Activated T-cell treated with anti-CD3 and anti-CD28 coated beads, Interleukin-2, amount 50 U/mL, for 4 hours (primary cell): ENCODE measurements around the gene HDAC4. TPM values are rescaled to one million over a fixed set of nuclear protein-coding genes. Genes with fewer than 3 reads are reported as not detected.

Experiments
- ATAC-seq, 2 donors: fragments of 200-7000 bp; cut with Tn5 transposase; one replicate each; pipeline ENCODE4 v1.10.0; 2021
- DNase-seq: peaks from one replicate; pipeline ENCODE4 v3.0.0-alpha.2; 2020
- H3K27me3 Mint-ChIP-seq: one replicate; pipeline ENCODE4 v1.8.0; 2021; ENCODE audit warnings: low read depth, mixed read lengths
- H3K36me3 Mint-ChIP-seq: one replicate; pipeline ENCODE4 v1.8.0; 2022; ENCODE audit warnings: mixed read lengths; ENCODE audit not compliant: insufficient read depth
- H3K4me1 Mint-ChIP-seq: one replicate; pipeline ENCODE4 v1.8.0; 2021; ENCODE audit warnings: low read depth, mixed read lengths
- H3K4me3 Mint-ChIP-seq: one replicate; pipeline ENCODE4 v1.8.0; 2021; ENCODE audit warnings: mild to moderate bottlenecking, moderate library complexity, mixed read lengths
- H3K9me3 Mint-ChIP-seq: one replicate; pipeline ENCODE4 v1.8.0; 2021; ENCODE audit warnings: mixed read lengths
- total RNA-seq, 3 donors: library from RNA; stranded (reverse); gene quantifications; one replicate each; pipeline ENCODE4 v1.2.1, GENCODE V29; 2021

The HDAC4 gene
- total RNA-seq, 3 donors from 2014 or later = 30.4 to 34.1 (median 31.9) TPM

- Mint-ChIP-seq H3K27me3 (no peaks in the 10 kb centered on the region), H3K4me1 (peaks cover 91% of the 10 kb centered on the region), H3K4me3 (no peak overlapping the region), H3K9me3 (peaks cover 10% of the 10 kb centered on the region), H3K36me3 (peaks cover 7% of the 10 kb centered on the region)
- ATAC-seq (no peak), DNase-seq (no peak)
Measured at GRCh38 chr2:239260546-239261327, 140.1 kb downstream of the HDAC4 start.

DNA sequence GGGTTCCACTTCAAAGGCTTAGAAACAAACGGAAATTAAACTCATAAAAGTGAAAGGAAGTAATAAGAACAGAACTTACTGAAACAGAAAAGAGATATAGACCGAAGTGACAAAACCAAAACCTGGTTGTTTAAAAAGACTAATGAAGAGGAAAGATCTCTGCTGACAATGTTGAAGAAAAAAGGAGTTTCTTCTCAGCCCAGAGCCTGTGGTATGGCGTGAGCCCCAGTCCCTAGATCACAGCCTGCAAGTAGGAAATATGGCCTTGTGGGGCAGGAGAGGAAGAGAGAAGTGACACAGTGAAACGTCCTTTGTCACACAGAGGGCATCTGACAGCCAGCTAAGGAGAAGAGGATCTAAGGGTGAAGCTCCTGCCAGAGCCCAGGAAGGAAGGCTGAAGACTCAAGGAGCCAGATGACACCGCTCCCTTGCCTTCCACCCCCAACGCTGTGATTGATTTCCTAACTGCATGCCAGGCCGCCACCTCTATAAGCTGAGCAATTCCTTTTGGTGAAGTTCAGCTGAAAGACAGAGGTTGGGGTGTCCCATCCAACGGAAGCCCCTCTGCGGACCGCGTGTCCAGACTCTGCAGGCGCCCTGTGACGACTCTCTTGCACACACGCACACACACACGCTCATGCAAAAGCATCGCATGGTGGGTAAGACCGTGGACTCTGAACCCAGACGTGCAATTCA, 141.1 kb downstream of the HDAC4 start:
- DNase-seq (no peak), ATAC-seq (peak; percentile 54 to 67)
- Mint-ChIP-seq H3K36me3 (peaks cover 7% of the 10 kb centered on the region), H3K4me1 (peaks cover 91% of the 10 kb centered on the region), H3K9me3 (peaks cover 10% of the 10 kb centered on the region), H3K4me3 (peak overlapping the region; percentile 62), H3K27me3 (no peaks in the 10 kb centered on the region)

GRCh38 chr2:239259173-239259572, 141.6 kb downstream of the HDAC4 start:
- DNase-seq = no peak
- peak overlapping the region; percentile 62 for H3K4me3 Mint-ChIP-seq
- H3K4me1 Mint-ChIP-seq = peaks cover 91% of the 10 kb centered on the region
- H3K27me3 Mint-ChIP-seq = no peaks in the 10 kb centered on the region
- peaks cover 10% of the 10 kb centered on the region for H3K9me3 Mint-ChIP-seq
- no peak for ATAC-seq
- peaks cover 7% of the 10 kb centered on the region for H3K36me3 Mint-ChIP-seq

GRCh38 chr2:239258248-239258647, 142.6 kb downstream of the HDAC4 start:
- Mint-ChIP-seq H3K4me3 (peak overlapping the region; percentile 6), H3K9me3 (peaks cover 10% of the 10 kb centered on the region), H3K4me1 (peaks cover 91% of the 10 kb centered on the region), H3K27me3 (no peaks in the 10 kb centered on the region), H3K36me3 (peaks cover 10% of the 10 kb centered on the region)
- ATAC-seq = peak; percentile 42 to 68
- DNase-seq = no peak

DNA sequence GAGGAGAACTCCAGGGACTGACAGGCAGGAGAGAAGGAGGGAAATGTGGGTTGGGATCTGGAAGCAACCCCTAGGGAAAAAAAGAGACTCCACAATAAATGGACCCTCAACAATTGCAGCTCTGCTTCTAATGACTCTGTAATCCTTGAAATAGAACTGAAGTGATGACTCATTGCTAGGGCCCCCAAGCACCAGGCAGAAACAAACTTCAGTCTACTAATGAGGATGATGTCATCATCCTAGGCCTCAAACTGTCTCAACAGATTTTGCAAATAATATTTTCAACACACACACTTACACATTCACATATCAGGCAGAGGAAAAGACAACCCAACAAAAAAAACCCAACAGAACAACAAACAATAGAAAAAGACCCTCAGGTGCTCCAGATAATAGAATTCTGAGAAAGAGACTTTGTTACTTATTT, 143.3 kb downstream of the HDAC4 start:
- no peaks in the 10 kb centered on the region for H3K27me3 Mint-ChIP-seq
- DNase-seq = no peak
- H3K4me3 Mint-ChIP-seq = peak overlapping the region; percentile 1
- peaks cover 10% of the 10 kb centered on the region for H3K9me3 Mint-ChIP-seq
- peak; percentile 63 to 74 for ATAC-seq
- peaks cover 93% of the 10 kb centered on the region for H3K4me1 Mint-ChIP-seq
- H3K36me3 Mint-ChIP-seq = peaks cover 10% of the 10 kb centered on the region

DNA sequence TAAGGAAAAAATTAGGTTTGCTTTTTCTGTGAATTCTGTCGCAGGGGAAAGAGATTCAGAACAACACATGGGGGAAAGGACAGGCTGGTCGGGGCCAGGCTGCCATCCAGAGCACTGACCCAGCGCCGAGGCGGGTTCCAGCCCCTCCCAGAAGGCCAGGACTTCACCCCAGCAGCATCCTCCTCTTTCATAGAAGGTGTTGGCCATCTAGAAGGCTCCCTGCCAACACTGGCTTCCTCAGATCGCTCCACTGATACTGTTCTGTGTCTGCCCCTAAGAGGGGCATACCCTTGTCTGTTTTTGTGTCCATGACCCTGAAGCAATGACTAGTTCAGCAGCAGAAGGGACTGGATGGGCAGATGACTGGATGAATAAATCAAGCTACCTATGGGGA, 144.5 kb downstream of the HDAC4 start:
- ATAC-seq (no peak), DNase-seq (no peak)
- Mint-ChIP-seq H3K4me1 (peaks cover 95% of the 10 kb centered on the region), H3K27me3 (no peaks in the 10 kb centered on the region), H3K4me3 (no peak overlapping the region), H3K36me3 (peaks cover 10% of the 10 kb centered on the region), H3K9me3 (peaks cover 10% of the 10 kb centered on the region)

- no peaks in the 10 kb centered on the region for H3K27me3 Mint-ChIP-seq
- peaks cover 10% of the 10 kb centered on the region for H3K9me3 Mint-ChIP-seq
- H3K4me1 Mint-ChIP-seq = peaks cover 89% of the 10 kb centered on the region
- no peak overlapping the region for H3K4me3 Mint-ChIP-seq
- H3K36me3 Mint-ChIP-seq = peaks cover 10% of the 10 kb centered on the region
- ATAC-seq (no peak), DNase-seq (no peak)
Measured at GRCh38 chr2:239255628-239256349, 145.0 kb downstream of the HDAC4 start.

GRCh38 chr2:239255218-239255617, 145.6 kb downstream of the HDAC4 start:
- DNase-seq (no peak), ATAC-seq (no peak)
- H3K36me3 Mint-ChIP-seq = peaks cover 10% of the 10 kb centered on the region
- H3K4me3 Mint-ChIP-seq = no peak overlapping the region
- H3K4me1 Mint-ChIP-seq = peaks cover 83% of the 10 kb centered on the region
- no peaks in the 10 kb centered on the region for H3K27me3 Mint-ChIP-seq
- peaks cover 10% of the 10 kb centered on the region for H3K9me3 Mint-ChIP-seq

DNA sequence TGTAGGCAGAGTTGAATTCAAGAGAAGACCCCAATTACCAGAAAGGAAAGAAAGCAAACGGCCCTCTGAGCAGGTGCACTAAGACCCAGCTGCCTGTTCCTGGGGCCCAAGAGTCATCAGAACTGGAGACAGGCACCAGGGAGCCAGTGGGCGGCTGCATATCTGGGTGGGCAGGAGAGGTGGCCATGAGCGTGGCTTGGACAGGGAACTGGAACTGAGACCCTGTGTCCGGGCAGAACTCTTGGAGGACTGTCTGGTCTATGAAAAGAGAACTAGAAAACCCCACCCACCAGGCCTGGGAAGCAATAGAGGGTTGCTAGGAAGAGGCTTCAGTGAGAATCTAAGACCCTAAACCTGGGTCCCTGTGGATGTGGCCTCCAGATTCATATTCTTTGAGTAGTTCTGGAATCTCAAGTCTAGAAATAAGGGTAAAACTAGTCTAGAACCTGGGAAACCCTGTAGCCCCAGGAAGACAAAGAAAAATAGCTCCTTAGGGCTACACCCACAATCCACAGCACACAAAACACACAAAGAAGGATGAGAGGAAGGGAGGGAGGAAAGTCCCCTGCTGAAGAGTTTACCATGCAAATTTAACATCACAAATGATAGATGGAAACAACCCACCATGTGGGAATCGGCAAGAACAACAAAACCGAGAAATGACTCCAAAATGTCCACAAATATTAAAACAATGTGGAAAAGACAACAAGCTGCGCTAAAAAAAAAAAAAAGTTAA, 147.0 kb downstream of the HDAC4 start:
- Mint-ChIP-seq H3K4me1 (peaks cover 74% of the 10 kb centered on the region), H3K9me3 (peaks cover 10% of the 10 kb centered on the region), H3K4me3 (peak overlapping the region; percentile 78), H3K36me3 (peaks cover 17% of the 10 kb centered on the region), H3K27me3 (no peaks in the 10 kb centered on the region)
- DNase-seq (no peak), ATAC-seq (no peak)

DNA sequence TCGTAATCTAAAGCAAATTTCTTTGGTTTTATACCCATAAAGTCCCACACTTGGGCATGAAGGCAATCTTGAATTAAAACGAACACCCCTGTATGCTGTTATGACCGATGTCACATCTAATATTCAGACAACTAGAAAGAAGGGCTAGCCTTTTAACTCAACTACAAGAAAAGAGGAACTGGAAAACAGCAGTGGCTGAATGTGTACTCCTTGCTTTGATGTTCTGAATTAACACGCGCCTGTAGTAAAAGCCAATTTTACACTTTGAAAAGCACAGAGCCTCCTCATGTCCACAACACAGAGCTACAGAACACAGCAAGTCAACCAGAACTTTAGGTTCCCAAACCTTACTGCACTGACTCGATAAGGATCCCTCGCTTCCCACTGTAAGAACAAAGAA, 147.6 kb downstream of the HDAC4 start:
- H3K4me3 Mint-ChIP-seq = peak overlapping the region; percentile 78
- ATAC-seq = no peak
- H3K27me3 Mint-ChIP-seq = no peaks in the 10 kb centered on the region
- H3K4me1 Mint-ChIP-seq = peaks cover 72% of the 10 kb centered on the region
- H3K9me3 Mint-ChIP-seq = peaks cover 10% of the 10 kb centered on the region
- DNase-seq = no peak
- peaks cover 17% of the 10 kb centered on the region for H3K36me3 Mint-ChIP-seq

- no peak for DNase-seq
- Mint-ChIP-seq H3K4me3 (peak overlapping the region; percentile 78), H3K4me1 (peaks cover 68% of the 10 kb centered on the region), H3K27me3 (no peaks in the 10 kb centered on the region), H3K9me3 (peaks cover 7% of the 10 kb centered on the region), H3K36me3 (peaks cover 15% of the 10 kb centered on the region)
- ATAC-seq = peak in 1 of 2 donors; percentile 35
Measured at GRCh38 chr2:239252801-239253200, 148.0 kb downstream of the HDAC4 start.

DNA sequence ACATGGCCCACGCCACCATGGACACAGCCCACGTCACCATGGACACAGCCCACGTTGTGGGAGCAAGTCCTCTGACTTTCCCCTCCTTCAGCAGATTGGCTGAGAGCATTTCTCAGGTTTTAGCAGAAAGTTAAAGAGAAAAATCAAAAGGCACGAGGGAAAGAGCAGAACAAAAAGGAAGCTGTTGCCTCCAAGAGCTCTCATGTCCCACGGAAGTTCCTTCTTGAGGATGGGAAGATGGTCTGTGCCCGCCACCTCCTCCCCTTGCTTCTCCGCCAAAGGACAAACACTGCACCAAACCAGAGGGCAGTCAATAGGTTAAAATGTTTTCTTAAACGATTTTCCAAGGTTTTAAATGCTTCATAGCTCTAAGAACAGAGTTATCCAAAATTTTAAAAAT, 148.4 kb downstream of the HDAC4 start:
- no peaks in the 10 kb centered on the region for H3K27me3 Mint-ChIP-seq
- no peak for DNase-seq
- no peak for ATAC-seq
- H3K4me3 Mint-ChIP-seq = peak overlapping the region; percentile 78
- H3K9me3 Mint-ChIP-seq = peaks cover 3% of the 10 kb centered on the region
- peaks cover 12% of the 10 kb centered on the region for H3K36me3 Mint-ChIP-seq
- H3K4me1 Mint-ChIP-seq = peaks cover 68% of the 10 kb centered on the region

DNA sequence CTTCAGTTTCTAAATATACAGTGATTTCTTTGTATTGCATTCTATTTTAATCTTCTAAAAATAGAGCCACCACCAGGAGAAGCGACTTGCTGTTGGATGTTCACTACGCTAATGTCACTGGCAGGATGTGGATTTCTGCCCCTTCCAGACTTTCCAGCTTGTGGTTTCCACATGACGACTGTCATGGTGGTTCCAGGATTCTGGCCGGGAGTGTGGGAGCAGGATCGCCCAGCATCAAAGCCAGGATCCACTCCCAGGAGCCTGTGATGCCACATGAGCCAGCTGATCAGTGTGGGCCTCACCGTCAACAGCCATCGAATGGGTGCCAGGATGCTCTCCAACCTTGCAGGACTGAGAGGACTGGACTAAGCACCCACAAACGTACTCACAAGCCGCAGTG, 148.8 kb downstream of the HDAC4 start:
- no peak for DNase-seq
- H3K9me3 Mint-ChIP-seq = no peaks in the 10 kb centered on the region
- no peaks in the 10 kb centered on the region for H3K27me3 Mint-ChIP-seq
- no peak for ATAC-seq
- peaks cover 68% of the 10 kb centered on the region for H3K4me1 Mint-ChIP-seq
- H3K4me3 Mint-ChIP-seq = no peak overlapping the region
- peaks cover 11% of the 10 kb centered on the region for H3K36me3 Mint-ChIP-seq
